Astrocyte of the cerebellum (primary cell): Measurements from ENCODE around the gene COA8.

Experiments used
- DNase-seq: peaks from one replicate; pipeline ENCODE4 v3.0.0-alpha.2; 2011; ENCODE audit warnings: low read depth
- H3K4me3 ChIP-seq: 2 replicates; pipeline ENCODE4 v1.5.1; 2011; ENCODE audit warnings: mild to moderate bottlenecking, low read depth, low read length, moderate library complexity
- in situ Hi-C: cut with HindIII; loops from 2 replicates; pipeline ENCODE4 v1.10.0; 2017; ENCODE audit warnings: low sequenced_read_pairs
- TF ChIP-seq, protein P1 (sequence below): IDR thresholded peaks from 2 replicates; pipeline ENCODE4 v1.5.1; 2012; ENCODE audit warnings: low read length, low read depth, moderate library complexity, mild to moderate bottlenecking; ENCODE audit errors: missing control alignments

The COA8 gene

GRCh38 chr14:103551338-103551762, 11.4 kb upstream of the COA8 start:
- DNase-seq = no peak
- in situ Hi-C loops = no loop called here
- H3K4me3 ChIP-seq = no peak overlapping the region
- TF ChIP-seq, protein P1, sequence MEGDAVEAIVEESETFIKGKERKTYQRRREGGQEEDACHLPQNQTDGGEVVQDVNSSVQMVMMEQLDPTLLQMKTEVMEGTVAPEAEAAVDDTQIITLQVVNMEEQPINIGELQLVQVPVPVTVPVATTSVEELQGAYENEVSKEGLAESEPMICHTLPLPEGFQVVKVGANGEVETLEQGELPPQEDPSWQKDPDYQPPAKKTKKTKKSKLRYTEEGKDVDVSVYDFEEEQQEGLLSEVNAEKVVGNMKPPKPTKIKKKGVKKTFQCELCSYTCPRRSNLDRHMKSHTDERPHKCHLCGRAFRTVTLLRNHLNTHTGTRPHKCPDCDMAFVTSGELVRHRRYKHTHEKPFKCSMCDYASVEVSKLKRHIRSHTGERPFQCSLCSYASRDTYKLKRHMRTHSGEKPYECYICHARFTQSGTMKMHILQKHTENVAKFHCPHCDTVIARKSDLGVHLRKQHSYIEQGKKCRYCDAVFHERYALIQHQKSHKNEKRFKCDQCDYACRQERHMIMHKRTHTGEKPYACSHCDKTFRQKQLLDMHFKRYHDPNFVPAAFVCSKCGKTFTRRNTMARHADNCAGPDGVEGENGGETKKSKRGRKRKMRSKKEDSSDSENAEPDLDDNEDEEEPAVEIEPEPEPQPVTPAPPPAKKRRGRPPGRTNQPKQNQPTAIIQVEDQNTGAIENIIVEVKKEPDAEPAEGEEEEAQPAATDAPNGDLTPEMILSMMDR = no peak

GRCh38 chr14:103552011-103552845, 10.5 kb upstream of the COA8 start:
- no peak overlapping the region for H3K4me3 ChIP-seq
- DNase-seq = peak; percentile 23
- TF ChIP-seq, protein P1 = no peak
- in situ Hi-C loops = no loop called here

DNA sequence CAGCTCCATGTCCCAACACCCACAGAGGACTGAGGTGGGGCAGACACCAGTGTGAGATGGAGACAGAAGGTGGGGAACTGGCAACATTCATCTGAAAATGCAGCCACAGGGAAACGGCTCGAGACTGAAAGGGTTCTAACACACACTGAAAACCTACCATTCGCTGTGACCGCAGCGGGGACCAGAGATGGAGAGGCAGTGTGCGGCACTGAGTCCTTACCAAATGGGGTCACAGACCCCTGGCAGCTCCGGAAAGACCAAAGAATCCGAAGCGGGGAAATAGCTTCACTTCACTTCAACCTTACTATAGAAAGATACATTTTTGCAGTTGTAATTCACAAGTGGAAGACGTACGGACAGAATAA, 9.9 kb upstream of the COA8 start:
- in situ Hi-C loops = no loop called here
- DNase-seq = no peak
- TF ChIP-seq, protein P1 = no peak
- no peak overlapping the region for H3K4me3 ChIP-seq

DNA sequence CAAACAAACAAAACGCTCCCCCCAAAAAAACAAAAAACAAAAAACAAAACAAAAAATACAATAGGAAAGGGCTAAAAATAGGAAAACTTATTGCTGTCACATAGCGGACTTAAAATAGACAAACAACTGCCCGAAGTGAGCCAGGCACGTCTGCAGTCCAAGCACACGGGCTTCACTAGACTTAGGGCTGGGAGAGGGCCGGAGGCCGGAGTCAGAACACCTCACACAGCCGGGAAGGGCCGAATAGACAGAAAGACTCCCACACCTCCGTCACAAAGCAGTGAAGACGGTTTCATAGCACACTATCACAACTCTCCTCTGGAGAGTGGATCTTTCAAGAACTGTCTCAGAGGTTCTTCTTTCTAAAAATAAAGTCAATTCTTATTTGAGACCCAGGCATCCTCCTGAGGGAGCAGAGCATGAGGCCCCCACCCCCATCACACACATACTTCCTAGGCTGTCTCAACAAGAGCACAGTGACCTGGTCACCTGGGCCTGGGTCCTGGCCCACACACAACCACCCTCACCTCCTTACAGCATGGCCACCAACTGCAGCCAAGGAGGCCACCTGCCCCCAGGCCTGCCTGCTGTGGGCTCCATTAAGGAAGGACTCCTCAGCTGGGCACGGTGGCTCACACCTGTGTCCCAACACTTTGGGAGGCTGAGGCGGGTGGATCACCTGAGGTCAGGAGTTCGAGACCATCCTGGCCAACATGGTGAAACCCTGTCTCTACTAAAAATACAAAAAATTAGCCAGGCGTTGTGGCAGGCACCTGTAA, 7.0 kb upstream of the COA8 start:
- TF ChIP-seq, protein P1 = no peak
- in situ Hi-C loops = no loop called here
- DNase-seq = no peak
- H3K4me3 ChIP-seq = no peak overlapping the region

DNA sequence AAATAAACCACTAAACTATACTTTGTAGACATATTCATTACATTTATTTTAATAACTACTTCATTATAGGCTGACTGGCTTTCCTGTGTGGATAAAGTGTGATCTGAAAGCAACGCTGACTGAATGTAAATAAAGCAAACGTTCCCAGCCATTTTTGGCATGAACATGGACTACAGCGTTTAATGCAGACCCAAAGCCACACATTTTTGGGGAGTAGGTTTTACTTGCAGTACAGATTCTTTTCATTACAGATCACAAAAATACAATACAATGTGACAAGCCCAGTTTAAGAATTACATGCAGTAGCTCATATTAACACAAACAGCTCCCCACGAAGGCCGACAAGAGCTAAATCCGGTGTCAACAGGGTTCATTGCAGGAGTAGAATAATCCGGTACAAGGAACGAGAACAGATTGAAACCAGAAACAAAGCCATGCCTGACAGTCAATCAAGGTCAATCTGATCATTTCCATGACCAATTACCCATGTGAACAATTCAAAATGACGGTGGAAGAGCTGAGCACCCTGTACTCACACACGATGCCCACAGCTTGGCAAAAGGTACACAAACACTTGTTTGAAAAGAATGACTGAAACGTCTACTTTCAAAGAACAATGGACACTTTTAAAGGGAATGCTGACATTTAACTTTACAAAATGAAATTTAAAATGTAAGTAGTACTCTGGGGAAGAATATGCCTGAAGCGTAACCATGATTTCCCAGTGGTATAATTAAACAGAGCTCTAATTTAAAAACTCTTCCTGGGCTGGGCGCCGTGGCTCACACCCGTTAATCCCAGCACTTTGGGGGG, 5.6 kb upstream of the COA8 start:
- no peak overlapping the region for H3K4me3 ChIP-seq
- DNase-seq = no peak
- TF ChIP-seq, protein P1 = no peak
- in situ Hi-C loops = no loop called here
